AG04449 (cell line): Measurements from ENCODE around the gene TMED7.

ENCODE experiments used
- CTCF ChIA-PET: fragments of 350-600 bp; formaldehyde crosslinking; extraction: SDS; loops from one replicate; lab custom pipeline; 2021; ENCODE audit warnings: antibody characterized with exemption; lab: Yijun Ruan, JAX
- POLR2A ChIA-PET: fragments of 400-600, 350-600 bp; formaldehyde crosslinking; extraction: SDS; loops from one replicate; lab custom pipeline; 2020; ENCODE audit warnings: antibody characterized with exemption, inconsistent platforms; lab: Yijun Ruan, JAX
- DNase-seq: peaks from one replicate; pipeline ENCODE4 v3.0.0-alpha.2; 2010; ENCODE audit warnings: low read depth, low spot score
- H3K4me3 ChIP-seq: 2 replicates; pipeline ENCODE4 v1.5.1; 2011; ENCODE audit warnings: low read depth, mild to moderate bottlenecking, control low read depth, low read length
- TF ChIP-seq, protein P1 (sequence below): IDR thresholded peaks from one replicate; pipeline ENCODE4 v1.5.1; 2011; ENCODE audit warnings: mild to moderate bottlenecking, moderate library complexity, low read length, control low read depth, inconsistent platforms; ENCODE audit not compliant: insufficient read depth; ENCODE audit errors: missing control alignments

Gene TMED7

DNA sequence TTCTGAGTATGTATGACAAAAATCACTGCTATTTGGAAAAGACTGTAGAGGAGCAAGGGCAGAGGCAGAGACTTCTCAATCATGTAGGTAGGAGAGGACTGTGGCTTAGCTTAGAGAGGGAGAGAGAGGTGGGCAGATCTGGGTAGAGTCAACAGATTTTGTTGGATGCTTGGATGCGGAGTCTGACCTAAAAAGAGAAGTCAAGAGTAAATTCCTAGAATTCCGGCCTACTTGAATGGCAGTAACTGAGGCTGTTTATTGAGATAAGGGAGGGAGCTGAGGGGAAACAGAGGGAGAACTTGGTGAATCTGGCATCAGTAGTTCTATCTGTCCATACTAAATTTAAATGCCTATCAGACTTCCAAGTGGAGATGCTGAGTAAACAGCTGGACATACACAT is 25.9 kb downstream of the TMED7 start:
- no peak overlapping the region for H3K4me3 ChIP-seq
- TF ChIP-seq, protein P1, sequence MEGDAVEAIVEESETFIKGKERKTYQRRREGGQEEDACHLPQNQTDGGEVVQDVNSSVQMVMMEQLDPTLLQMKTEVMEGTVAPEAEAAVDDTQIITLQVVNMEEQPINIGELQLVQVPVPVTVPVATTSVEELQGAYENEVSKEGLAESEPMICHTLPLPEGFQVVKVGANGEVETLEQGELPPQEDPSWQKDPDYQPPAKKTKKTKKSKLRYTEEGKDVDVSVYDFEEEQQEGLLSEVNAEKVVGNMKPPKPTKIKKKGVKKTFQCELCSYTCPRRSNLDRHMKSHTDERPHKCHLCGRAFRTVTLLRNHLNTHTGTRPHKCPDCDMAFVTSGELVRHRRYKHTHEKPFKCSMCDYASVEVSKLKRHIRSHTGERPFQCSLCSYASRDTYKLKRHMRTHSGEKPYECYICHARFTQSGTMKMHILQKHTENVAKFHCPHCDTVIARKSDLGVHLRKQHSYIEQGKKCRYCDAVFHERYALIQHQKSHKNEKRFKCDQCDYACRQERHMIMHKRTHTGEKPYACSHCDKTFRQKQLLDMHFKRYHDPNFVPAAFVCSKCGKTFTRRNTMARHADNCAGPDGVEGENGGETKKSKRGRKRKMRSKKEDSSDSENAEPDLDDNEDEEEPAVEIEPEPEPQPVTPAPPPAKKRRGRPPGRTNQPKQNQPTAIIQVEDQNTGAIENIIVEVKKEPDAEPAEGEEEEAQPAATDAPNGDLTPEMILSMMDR, result no peak
- ChIA-PET POLR2A (interaction anchor here (1.2 kb wide), 1 partner anchor 55 kb away, joined by 3 read pairs; the partner anchor contains the start of gene FEM1C), CTCF (interaction anchor here (1.5 to 4.6 kb wide), 2 partner anchors 12 to 290 kb away, joined by 7 to 16 read pairs; no protein-coding TSS in a partner anchor)
- DNase-seq, result no peak

DNA sequence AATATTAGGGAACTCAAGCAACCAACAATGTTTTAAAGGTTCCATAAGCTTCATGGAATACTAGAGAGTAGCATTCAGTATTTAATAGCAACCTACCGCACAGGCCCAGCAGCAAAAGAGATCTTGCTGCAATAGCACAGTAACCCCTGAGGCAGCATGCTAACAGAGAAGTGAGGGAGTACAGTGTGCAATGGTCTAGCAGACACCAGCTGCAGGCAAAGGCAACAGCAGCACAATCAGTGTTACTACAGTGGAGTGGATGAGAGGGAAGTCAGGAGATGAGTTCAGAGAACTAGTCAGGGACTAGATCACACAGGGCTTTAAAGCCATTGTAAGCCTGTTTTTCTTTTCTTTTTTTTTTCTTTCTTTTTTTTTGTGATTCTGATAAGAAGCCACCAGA is 26.3 kb downstream of the TMED7 start:
- TF ChIP-seq, protein P1, result no peak
- no peak overlapping the region for H3K4me3 ChIP-seq
- ChIA-PET CTCF (interaction anchor here (1.5 to 4.6 kb wide), 2 partner anchors 11 to 289 kb away, joined by 7 to 16 read pairs; no protein-coding TSS in a partner anchor), POLR2A (interaction anchor here (1.2 kb wide), 1 partner anchor 55 kb away, joined by 3 read pairs; the partner anchor contains the start of gene FEM1C)
- DNase-seq, result no peak

DNA sequence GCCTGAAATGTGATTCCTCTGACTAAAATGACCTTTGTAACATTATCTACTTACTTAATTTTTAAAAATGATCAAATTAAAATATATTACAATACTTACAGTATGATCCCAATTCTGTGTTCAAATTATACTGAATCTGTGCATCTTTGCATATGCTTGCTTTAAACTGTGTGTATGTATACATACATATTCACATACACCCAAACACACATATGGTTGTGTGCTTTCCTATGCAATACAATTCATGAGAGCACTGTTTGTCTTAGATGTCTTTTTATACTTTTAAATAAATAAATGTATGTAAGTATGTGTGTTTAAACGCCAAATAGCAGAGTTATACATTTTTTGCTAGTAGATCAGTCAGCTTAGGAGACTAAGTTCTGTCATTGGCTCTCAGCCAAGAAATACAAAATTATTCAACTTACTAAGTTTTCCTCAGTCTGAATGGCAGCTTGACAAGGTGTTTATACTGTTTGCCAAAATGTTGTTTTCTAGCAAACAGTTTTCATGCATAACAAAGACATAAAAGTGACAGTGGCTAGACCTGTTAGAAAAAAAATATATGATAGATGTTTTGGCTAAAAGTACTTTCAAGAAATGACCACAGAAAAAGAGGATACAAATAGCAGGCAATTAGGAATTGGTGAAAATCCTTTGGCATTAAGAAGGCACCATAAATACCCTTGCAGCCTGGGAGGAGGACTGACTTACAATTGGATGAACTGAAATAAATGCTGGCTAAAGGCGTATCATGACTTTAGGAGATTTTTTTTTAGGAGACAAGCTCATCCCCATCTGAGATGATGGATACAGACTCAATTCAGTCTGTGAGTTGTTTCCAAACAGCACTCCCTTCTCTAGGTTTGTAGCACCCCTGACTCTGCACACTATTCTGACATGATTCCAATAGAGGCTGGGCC is 31.4 kb downstream of the TMED7 start:
- ChIA-PET POLR2A (interaction anchor here (0.7 to 1.1 kb wide), 2 partner anchors 29 to 228 kb away, joined by 3 read pairs; no protein-coding TSS in a partner anchor), CTCF (interaction anchor here (0.9 to 9.2 kb wide), 2 partner anchors 9 to 288 kb away, joined by 3 to 159 read pairs; no protein-coding TSS in a partner anchor)
- TF ChIP-seq, protein P1, result no peak
- no peak for DNase-seq
- H3K4me3 ChIP-seq, result no peak overlapping the region

DNA sequence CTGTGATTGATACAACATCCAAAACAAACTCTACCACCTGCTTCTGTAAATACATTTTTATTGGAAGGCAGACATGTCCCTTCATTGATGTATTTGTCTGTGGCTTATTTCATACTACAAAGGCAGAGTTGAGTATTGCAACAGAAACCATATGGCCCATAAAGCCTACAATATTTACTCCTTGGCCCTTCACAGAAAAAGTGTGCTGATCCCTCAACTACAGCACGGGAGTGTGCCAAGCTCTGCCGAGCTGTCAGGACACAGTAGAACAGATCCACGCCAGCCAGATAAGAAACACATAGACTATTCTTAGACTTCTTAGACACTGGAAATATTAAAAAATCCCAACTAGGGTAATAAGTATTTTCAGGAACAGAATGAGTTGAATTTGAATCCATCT is 36.8 kb downstream of the TMED7 start:
- ChIA-PET CTCF (interaction anchor here (0.6 to 9.2 kb wide), 12 partner anchors 9 to 282 kb away, joined by 3 to 159 read pairs (median 5); no protein-coding TSS in a partner anchor), POLR2A (no interaction called here)
- no peak for DNase-seq
- H3K4me3 ChIP-seq, result no peak overlapping the region
- TF ChIP-seq, protein P1, result no peak

DNA sequence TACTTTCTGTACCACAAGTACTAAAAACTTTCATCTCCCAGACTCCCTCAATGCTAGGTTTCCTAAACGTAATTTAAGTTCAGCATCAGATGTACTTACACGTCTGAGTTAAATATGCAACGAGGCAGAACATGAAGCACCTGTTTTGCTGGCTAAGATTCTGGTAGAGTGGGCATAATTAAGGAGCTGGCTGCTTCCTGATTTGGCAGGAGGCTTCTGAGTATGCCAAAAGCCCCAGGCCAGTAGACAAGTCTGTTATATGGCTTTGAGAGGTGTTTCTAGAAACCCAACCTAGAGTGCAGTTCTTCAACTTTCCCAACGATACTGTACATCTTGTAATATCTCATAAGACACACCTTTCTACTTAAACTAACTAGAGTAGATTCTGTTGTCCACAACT is 37.2 kb downstream of the TMED7 start:
- TF ChIP-seq, protein P1, result no peak
- CTCF ChIA-PET, result interaction anchor here (0.6 to 9.2 kb wide), 16 partner anchors 9 to 282 kb away, joined by 3 to 159 read pairs (median 4); no protein-coding TSS in a partner anchor

More for the DNA sequence above, 37.2 kb downstream of the TMED7 start:
- POLR2A ChIA-PET, result no interaction called here
- no peak overlapping the region for H3K4me3 ChIP-seq
- no peak for DNase-seq
